ENCODE measurements around the gene SRBD1. TPM values are rescaled to one million over a fixed set of nuclear protein-coding genes. Genes with fewer than 3 reads are reported as not detected.

Gene SRBD1
- total RNA-seq, 6 experiments from 2014 or later: 7.4 to 14.1 (median 9.4) TPM

DNA sequence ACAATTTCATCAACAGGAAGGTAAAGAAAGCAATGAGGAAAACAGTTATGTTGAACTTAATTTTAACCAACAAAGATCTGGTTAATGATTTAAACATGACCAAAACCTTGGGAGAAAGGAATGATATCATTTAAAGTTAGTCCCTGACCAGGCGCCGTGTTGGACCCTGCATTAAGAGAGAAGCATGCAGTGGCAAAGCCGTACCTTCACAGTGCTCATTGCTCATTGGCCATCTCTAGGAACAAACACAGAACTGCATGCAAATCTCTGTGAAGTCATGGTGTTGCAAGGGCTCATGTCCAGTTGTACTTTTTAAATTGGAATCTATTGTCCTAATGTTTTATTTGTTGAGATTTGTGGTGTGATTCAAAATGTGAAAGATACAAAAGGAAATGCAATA, 12.0 kb upstream of the SRBD1 start:
- DNase-seq (no peak), ATAC-seq (no peak)
- intact Hi-C loops (cut with DNase I): no loop called here
- TF ChIP-seq, protein P1, sequence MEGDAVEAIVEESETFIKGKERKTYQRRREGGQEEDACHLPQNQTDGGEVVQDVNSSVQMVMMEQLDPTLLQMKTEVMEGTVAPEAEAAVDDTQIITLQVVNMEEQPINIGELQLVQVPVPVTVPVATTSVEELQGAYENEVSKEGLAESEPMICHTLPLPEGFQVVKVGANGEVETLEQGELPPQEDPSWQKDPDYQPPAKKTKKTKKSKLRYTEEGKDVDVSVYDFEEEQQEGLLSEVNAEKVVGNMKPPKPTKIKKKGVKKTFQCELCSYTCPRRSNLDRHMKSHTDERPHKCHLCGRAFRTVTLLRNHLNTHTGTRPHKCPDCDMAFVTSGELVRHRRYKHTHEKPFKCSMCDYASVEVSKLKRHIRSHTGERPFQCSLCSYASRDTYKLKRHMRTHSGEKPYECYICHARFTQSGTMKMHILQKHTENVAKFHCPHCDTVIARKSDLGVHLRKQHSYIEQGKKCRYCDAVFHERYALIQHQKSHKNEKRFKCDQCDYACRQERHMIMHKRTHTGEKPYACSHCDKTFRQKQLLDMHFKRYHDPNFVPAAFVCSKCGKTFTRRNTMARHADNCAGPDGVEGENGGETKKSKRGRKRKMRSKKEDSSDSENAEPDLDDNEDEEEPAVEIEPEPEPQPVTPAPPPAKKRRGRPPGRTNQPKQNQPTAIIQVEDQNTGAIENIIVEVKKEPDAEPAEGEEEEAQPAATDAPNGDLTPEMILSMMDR (IDR thresholded peaks at IDR 0.05): no peak
- TF ChIP-seq POLR2A (IDR thresholded peaks at IDR 0.05): no peak
- 82% methylated on average over 2 of the region's 3 CpGs for WGBS (ENCODE audit: insufficient coverage, low coverage, low lambda C conversion rate, missing lambda C conversion rate)
- H3K4me1 ChIP-seq: peaks cover 0 to 17% (median 6%) of the 10 kb centered on the region in 4 donors
- H3K27me3 ChIP-seq: no peaks in the 10 kb centered on the region
- H3K36me3 ChIP-seq: no peaks in the 10 kb centered on the region
- no peak overlapping the region for H3K4me3 ChIP-seq
- H3K9me3 ChIP-seq: no peaks in the 10 kb centered on the region
- no peak overlapping the region for H3K27ac ChIP-seq

DNA sequence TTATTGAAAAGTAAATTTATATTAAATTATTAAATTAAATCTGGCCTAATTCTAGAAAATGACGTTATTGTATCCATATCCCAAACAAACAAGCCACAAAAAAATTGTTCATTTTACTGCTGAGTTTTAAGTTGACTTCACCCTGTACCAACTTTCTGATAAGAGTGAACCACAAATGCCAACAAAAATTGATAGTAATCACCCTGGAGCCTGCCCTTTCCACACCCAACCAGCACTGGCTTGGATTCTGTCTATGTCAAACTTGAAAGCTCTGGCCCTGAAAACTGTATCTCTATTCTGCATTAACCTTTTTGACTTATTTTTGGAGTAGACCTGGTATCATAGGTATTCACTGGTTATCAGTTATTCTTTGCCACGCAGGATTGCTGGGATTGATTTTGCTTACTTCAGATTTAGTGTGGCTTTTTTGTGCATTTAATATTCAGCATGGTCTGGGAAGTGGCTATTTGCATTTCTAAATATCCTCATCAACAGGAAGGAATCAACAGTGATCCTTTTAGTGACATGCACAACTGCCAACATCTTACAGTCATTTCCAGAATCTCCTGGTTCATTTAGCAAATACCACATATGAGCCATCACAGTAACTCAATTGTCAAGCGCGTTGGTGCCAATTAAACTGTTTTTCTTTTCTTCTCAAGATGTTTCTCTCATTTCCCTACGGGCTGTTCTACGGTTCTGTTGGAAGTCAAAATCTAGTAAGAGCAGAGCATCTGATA, 11.4 kb upstream of the SRBD1 start:
- no peaks in the 10 kb centered on the region for H3K27me3 ChIP-seq
- no peaks in the 10 kb centered on the region for H3K9me3 ChIP-seq
- H3K36me3 ChIP-seq: no peaks in the 10 kb centered on the region
- DNase-seq (no peak), ATAC-seq (no peak)
- H3K4me1 ChIP-seq: peaks cover 0 to 17% (median 6%) of the 10 kb centered on the region in 4 donors
- no peak overlapping the region for H3K4me3 ChIP-seq
- no peak for TF ChIP-seq POLR2A (IDR thresholded peaks at IDR 0.05)
- TF ChIP-seq, protein P1 (IDR thresholded peaks at IDR 0.05): no peak
- H3K27ac ChIP-seq: no peak overlapping the region
- intact Hi-C loops (cut with DNase I): no loop called here
- WGBS (ENCODE audit: insufficient coverage, low coverage, low lambda C conversion rate, missing lambda C conversion rate): 83% methylated on average over 6 of the region's 6 CpGs

DNA sequence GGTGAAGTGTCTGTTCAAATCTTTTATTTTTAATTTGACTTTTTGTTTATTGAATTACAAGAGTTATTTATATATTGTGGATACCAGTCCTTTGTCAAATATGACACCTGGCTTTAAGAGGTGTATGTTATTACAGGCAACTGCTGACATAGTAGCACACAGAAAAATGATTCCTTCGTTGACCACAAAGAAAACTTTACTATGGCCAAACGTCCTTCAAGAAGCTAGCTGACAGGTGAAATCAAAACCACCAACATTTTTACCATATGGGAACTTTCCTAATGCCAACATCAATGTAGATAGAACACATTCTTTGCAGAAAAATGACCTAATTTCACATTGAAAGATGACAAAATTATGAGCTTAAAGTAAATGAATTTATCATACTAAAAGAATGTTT, 6.4 kb upstream of the SRBD1 start:
- Histone ChIP-seq H3K4me1 (no peaks in the 10 kb centered on the region), H3K27me3 (no peaks in the 10 kb centered on the region), H3K9me3 (no peaks in the 10 kb centered on the region), H3K36me3 (no peaks in the 10 kb centered on the region), H3K4me3 (no peak overlapping the region), H3K27ac (no peak overlapping the region)
- intact Hi-C loops (cut with DNase I): no loop called here
- DNase-seq (no peak), ATAC-seq (no peak)
- 33% methylated on average over 2 of the region's 2 CpGs for WGBS (ENCODE audit: insufficient coverage, low coverage, low lambda C conversion rate, missing lambda C conversion rate)
- TF ChIP-seq POLR2A (IDR thresholded peaks at IDR 0.05): no peak
- TF ChIP-seq, protein P1 (IDR thresholded peaks at IDR 0.05): no peak

DNA sequence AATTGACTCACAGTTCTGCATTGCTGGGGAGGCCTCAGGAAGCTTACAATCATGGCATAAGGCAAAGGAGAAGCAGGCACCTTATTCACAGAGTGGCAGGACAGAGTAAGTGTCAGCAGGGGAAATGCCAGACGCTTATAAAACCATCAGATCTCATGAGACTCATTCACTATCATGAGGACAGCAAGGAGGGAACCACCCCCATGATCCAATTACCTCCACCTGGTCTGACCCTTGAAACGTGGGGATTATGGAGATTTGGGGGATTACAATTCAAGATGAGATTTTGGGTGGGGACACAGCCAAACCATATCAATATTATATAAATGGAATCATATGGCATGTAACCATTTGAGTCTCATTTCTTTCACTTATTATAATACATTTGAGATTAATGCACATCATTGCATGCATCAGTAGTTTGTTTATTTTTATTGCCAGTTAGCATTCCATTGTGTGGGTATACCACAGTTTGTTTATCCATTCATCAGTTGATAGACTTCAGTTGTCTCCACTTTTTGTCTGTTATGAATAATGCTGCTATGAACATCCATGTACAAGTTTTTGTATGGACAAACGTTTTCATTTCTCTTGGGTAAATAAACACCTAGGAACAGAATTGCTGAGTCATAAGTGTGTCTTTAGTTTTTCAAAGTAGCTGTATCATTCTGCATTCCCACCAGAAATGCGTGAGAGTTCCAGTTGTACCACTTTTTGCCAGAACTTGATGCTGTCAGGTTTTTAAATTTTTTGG, 5.8 kb upstream of the SRBD1 start:
- TF ChIP-seq POLR2A (IDR thresholded peaks at IDR 0.05): no peak
- TF ChIP-seq, protein P1 (IDR thresholded peaks at IDR 0.05): no peak
- Histone ChIP-seq H3K27me3 (no peaks in the 10 kb centered on the region), H3K27ac (no peak overlapping the region), H3K9me3 (no peaks in the 10 kb centered on the region), H3K36me3 (no peaks in the 10 kb centered on the region), H3K4me1 (no peaks in the 10 kb centered on the region), H3K4me3 (no peak overlapping the region)
- intact Hi-C loops (cut with DNase I): no loop called here
- ATAC-seq: no peak
- 59% methylated on average over 4 of the region's 4 CpGs for WGBS (ENCODE audit: insufficient coverage, low coverage, low lambda C conversion rate, missing lambda C conversion rate)
- no peak for DNase-seq
